Peyer's patch (tissue), 4 donors: Measurements from ENCODE around the gene ZNF44. TPM values are rescaled to one million over a fixed set of nuclear protein-coding genes. Genes with fewer than 3 reads are reported as not detected.

Source experiments
- DNase-seq, 3 donors: peaks; one replicate each; pipeline ENCODE4 v3.0.0-alpha.2; 2017 to 2019
- H3K27ac ChIP-seq, 4 donors: fragments of 200-600 bp; sonication (generic); one replicate each; pipeline ENCODE4 v1.5.1; 2016 to 2019
- H3K27me3 ChIP-seq, 2 donors: fragments of 200-600 bp; sonication (generic); one replicate each; pipeline ENCODE4 v1.5.1; 2019
- H3K36me3 ChIP-seq, 3 donors: fragments of 200-600 bp; sonication (generic); one replicate each; pipeline ENCODE4 v1.5.1; 2016 to 2019
- H3K4me1 ChIP-seq, 4 donors: fragments of 200-600 bp; sonication (generic); one replicate each; pipeline ENCODE4 v1.5.1; 2016 to 2019
- H3K4me3 ChIP-seq, 4 donors: fragments of 200-600 bp; sonication (generic); 1 replicate in 3 of 4; 2 replicates in 1 of 4; pipeline ENCODE4 v1.5.1; 2016 to 2019; ENCODE audit warnings: mild to moderate bottlenecking in 1 of 4
- H3K9me3 ChIP-seq, 4 donors: fragments of 200-600 bp; sonication (generic); one replicate each; pipeline ENCODE4 v1.5.1; 2016 to 2019; ENCODE audit warnings: mild to moderate bottlenecking in 1 of 4
- CTCF ChIP-seq, 6 experiments: fragments of 450-650 bp in 4 of 6; fragments of 200-600 bp in 2 of 6; sonication (generic) in 1 of 6; IDR thresholded peaks; one replicate each; pipeline ENCODE4 v1.5.1; 2017 to 2019; ENCODE audit warnings: antibody characterized with exemption in 6 of 6, mild to moderate bottlenecking in 3 of 6, moderate library complexity in 1 of 6
- POLR2A ChIP-seq, 2 donors: fragments of 450-650 bp; IDR thresholded peaks; one replicate each; pipeline ENCODE4 v1.5.1; 2017; ENCODE audit warnings: antibody characterized with exemption in 2 of 2, mild to moderate bottlenecking in 2 of 2, moderate library complexity in 2 of 2
- total RNA-seq, 4 donors: library from RNA; depleted of rRNA; stranded (reverse); fragments of >200 nt; gene quantifications; one replicate each; pipeline ENCODE4 v1.1.0, GENCODE V29; 2016

The ZNF44 gene
- total RNA-seq, 4 donors from 2014 or later = 16.6 to 33.8 (median 26.6) TPM

- Histone ChIP-seq H3K4me1 (no peaks in the 10 kb centered on the region), H3K27ac (no peak overlapping the region), H3K9me3 (peaks cover 0 to 7% (median 0%) of the 10 kb centered on the region in 4 donors), H3K4me3 (no peak overlapping the region), H3K27me3 (no peaks in the 10 kb centered on the region), H3K36me3 (peaks cover 0 to 37% (median 0%) of the 10 kb centered on the region in 3 donors)
- no peak for DNase-seq
- no peak for TF ChIP-seq POLR2A (IDR thresholded peaks at IDR 0.05)
- no peak for TF ChIP-seq CTCF (IDR thresholded peaks at IDR 0.05)
Observed at GRCh38 chr19:12232961-12233360, 61.7 kb downstream of the ZNF44 start.

- no peak for DNase-seq
- Histone ChIP-seq H3K36me3 (peaks cover 0 to 25% (median 0%) of the 10 kb centered on the region in 3 donors), H3K4me1 (no peaks in the 10 kb centered on the region), H3K4me3 (no peak overlapping the region), H3K9me3 (peaks cover 0 to 3% (median 0%) of the 10 kb centered on the region in 4 donors), H3K27ac (no peak overlapping the region), H3K27me3 (no peaks in the 10 kb centered on the region)
- TF ChIP-seq POLR2A (IDR thresholded peaks at IDR 0.05) (no peak), CTCF (IDR thresholded peaks at IDR 0.05) (no peak)
Observed at GRCh38 chr19:12230751-12231733, 63.6 kb downstream of the ZNF44 start.

- H3K36me3 ChIP-seq = peaks cover 0 to 25% (median 0%) of the 10 kb centered on the region in 3 donors
- H3K4me1 ChIP-seq = no peaks in the 10 kb centered on the region
- no peak for TF ChIP-seq CTCF (IDR thresholded peaks at IDR 0.05)
- TF ChIP-seq POLR2A (IDR thresholded peaks at IDR 0.05) = no peak
- no peaks in the 10 kb centered on the region for H3K27me3 ChIP-seq
- H3K27ac ChIP-seq = no peak overlapping the region
- H3K4me3 ChIP-seq = no peak overlapping the region
- peaks cover 0 to 3% (median 0%) of the 10 kb centered on the region in 4 donors for H3K9me3 ChIP-seq
- no peak for DNase-seq
Observed at GRCh38 chr19:12229990-12230389, 64.7 kb downstream of the ZNF44 start.

GRCh38 chr19:12224676-12225075, 70.0 kb downstream of the ZNF44 start:
- Histone ChIP-seq H3K9me3 (peaks cover 0 to 3% (median 0%) of the 10 kb centered on the region in 4 donors), H3K4me3 (no peak overlapping the region), H3K36me3 (peaks cover 0 to 11% (median 0%) of the 10 kb centered on the region in 3 donors), H3K27ac (no peak overlapping the region), H3K27me3 (no peaks in the 10 kb centered on the region), H3K4me1 (no peaks in the 10 kb centered on the region)
- TF ChIP-seq CTCF (IDR thresholded peaks at IDR 0.05) (no peak), POLR2A (IDR thresholded peaks at IDR 0.05) (no peak)
- DNase-seq = no peak

GRCh38 chr19:12222980-12223630, 71.6 kb downstream of the ZNF44 start:
- no peaks in the 10 kb centered on the region for H3K27me3 ChIP-seq
- peaks cover 0 to 2% (median 0%) of the 10 kb centered on the region in 4 donors for H3K9me3 ChIP-seq
- no peak for TF ChIP-seq POLR2A (IDR thresholded peaks at IDR 0.05)
- no peak for TF ChIP-seq CTCF (IDR thresholded peaks at IDR 0.05)
- no peak for DNase-seq
- H3K4me3 ChIP-seq = no peak overlapping the region
- H3K27ac ChIP-seq = no peak overlapping the region
- no peaks in the 10 kb centered on the region for H3K4me1 ChIP-seq
- peaks cover 0 to 4% (median 0%) of the 10 kb centered on the region in 3 donors for H3K36me3 ChIP-seq

Other genes with a start within 250 kb of the ZNF44 start
- gene ZNF878, start 241.9 kb downstream of the ZNF44 start, total RNA-seq = not detected
- 10 to 100 TPM in 1 of 4 donors, 1 to 10 TPM in 3; 7.0 to 16.5 (median 9.6) TPM for gene ZNF844, start 230.2 kb downstream of the ZNF44 start, total RNA-seq
- 1 to 10 TPM in 3 of 4 donors, under 1 TPM in 1; 0.88 to 9.5 (median 7.6) TPM for gene ZNF20, start 154.5 kb downstream of the ZNF44 start, total RNA-seq
- gene ZNF625, start 138.1 kb downstream of the ZNF44 start, total RNA-seq = 1 to 10 TPM; 1.7 to 5.8 (median 3.9) TPM
- gene ZNF136, start 131.8 kb downstream of the ZNF44 start, total RNA-seq = 10 to 100 TPM in 2 of 4 donors, 1 to 10 TPM in 2; 6.4 to 26.4 (median 9.8) TPM
- 1 to 10 TPM; 1.8 to 9.1 (median 4.1) TPM for gene ZNF563, start 38.8 kb upstream of the ZNF44 start, total RNA-seq
- gene ZNF442, start 70.8 kb upstream of the ZNF44 start, total RNA-seq = 10 to 100 TPM in 1 of 4 donors, 1 to 10 TPM in 2, under 1 TPM in 1; 0.70 to 13.2 (median 1.4) TPM
- gene ZNF799, start 106.4 kb upstream of the ZNF44 start, total RNA-seq = 10 to 100 TPM in 1 of 4 donors, 1 to 10 TPM in 3; 5.1 to 17.3 (median 7.9) TPM
- gene ZNF443, start 146.1 kb upstream of the ZNF44 start, total RNA-seq = 10 to 100 TPM in 1 of 4 donors, 1 to 10 TPM in 3; 6.3 to 10.7 (median 7.5) TPM
- 1 to 10 TPM; 1.8 to 3.7 (median 3.3) TPM for gene ZNF709, start 189.9 kb upstream of the ZNF44 start, total RNA-seq